Endodermal cell (in vitro differentiated cells): ENCODE results near the gene TGFBI. TPM values are rescaled to one million over a fixed set of nuclear protein-coding genes. Genes with fewer than 3 reads are reported as not detected.

ENCODE experiments used
- DNase-seq: peaks from one replicate; pipeline ENCODE4 v3.0.0-alpha.2; 2017
- H3K27ac ChIP-seq: 2 replicates; pipeline ENCODE4 v1.5.1; 2013; ENCODE audit warnings: mild to moderate bottlenecking, low read depth, low read length, moderate library complexity
- H3K27me3 ChIP-seq: 2 replicates; pipeline ENCODE4 v1.6.1; 2013; ENCODE audit warnings: mild to moderate bottlenecking, low read length, moderate library complexity; ENCODE audit not compliant: insufficient read depth, control insufficient read depth, poor library complexity, severe bottlenecking
- H3K36me3 ChIP-seq: 2 replicates; pipeline ENCODE4 v1.7.0; 2013; ENCODE audit warnings: mild to moderate bottlenecking, low read length, moderate library complexity; ENCODE audit not compliant: control insufficient read depth, insufficient read depth
- H3K4me1 ChIP-seq: one replicate; pipeline ENCODE4 v1.7.0; 2013; ENCODE audit warnings: low read length; ENCODE audit not compliant: control insufficient read depth, insufficient read depth
- H3K4me3 ChIP-seq: 2 replicates; pipeline ENCODE4 v1.5.1; 2013; ENCODE audit warnings: mild to moderate bottlenecking, low read length, moderate library complexity
- H3K9ac ChIP-seq: 2 replicates; pipeline ENCODE4 v1.6.1; 2013; ENCODE audit warnings: mild to moderate bottlenecking, low read length, moderate library complexity; ENCODE audit not compliant: poor library complexity, severe bottlenecking; ENCODE audit errors: extremely low read depth
- H3K9me3 ChIP-seq: 2 replicates; pipeline ENCODE4 v1.6.1; 2013; ENCODE audit warnings: mild to moderate bottlenecking, low read length, moderate library complexity; ENCODE audit not compliant: control insufficient read depth
- H3K27ac Mint-ChIP-seq: 2 replicates; pipeline ENCODE4 v1.8.0; 2020; ENCODE audit warnings: mixed read lengths
- H3K27me3 Mint-ChIP-seq: 2 replicates; pipeline ENCODE4 v1.8.0; 2021; ENCODE audit warnings: mild to moderate bottlenecking, mixed read lengths; ENCODE audit not compliant: insufficient read depth
- H3K36me3 Mint-ChIP-seq: 2 replicates; pipeline ENCODE4 v1.8.0; 2020; ENCODE audit warnings: low read depth, mixed read lengths
- H3K4me1 Mint-ChIP-seq: 2 replicates; pipeline ENCODE4 v1.8.0; 2020; ENCODE audit warnings: mixed read lengths
- H3K4me3 Mint-ChIP-seq: 2 replicates; pipeline ENCODE4 v1.8.0; 2020; ENCODE audit warnings: mild to moderate bottlenecking, moderate library complexity, mixed read lengths
- H3K9me3 Mint-ChIP-seq: 2 replicates; pipeline ENCODE4 v1.8.0; 2020; ENCODE audit warnings: mild to moderate bottlenecking, mixed read lengths
- WGBS, 2 experiments: methylation state at CpG; one replicate each; pipeline versions ENCODE4 v1.1.5 to v1.1.7; 2013; ENCODE audit warnings: missing lambda C conversion rate in 2 of 2, mixed read lengths in 1 of 2; ENCODE audit not compliant: insufficient coverage in 1 of 2, insufficient read length in 1 of 2; 5-methylcytosine and 5-hydroxymethylcytosine counted together
- total RNA-seq, 2 donors: library from RNA; stranded (reverse); fragmentation: NEBNext Ultra II Directional in 1 of 2; extraction: Animal tissue kit (Norgen Biotek cat#: 25700) in 1 of 2; gene quantifications; 2 replicates in 1 of 2; 3 replicates in 1 of 2; pipeline ENCODE4 v1.2.1, GENCODE V29; 2021
- TF ChIP-seq, protein P1 (sequence below): fragments of 200-600 bp; sonication (generic); conservative IDR thresholded peaks from 2 replicates; pipeline ENCODE4 v1.5.0; 2021; ENCODE audit warnings: antibody characterized with exemption, mild to moderate bottlenecking

Gene TGFBI
- total RNA-seq, 2 donors from 2014 or later = 2.8 to 4.9 TPM

GRCh38 chr5:136098176-136098575 is 69.4 kb downstream of the TGFBI start:
- WGBS, 2 experiments = 83% methylated on average over 4 of the region's 4 CpGs; no CpG with 5 or more reads in 1 of the 2 experiments
- peaks cover 1% of the 10 kb centered on the region for H3K27me3 Mint-ChIP-seq

GRCh38 chr5:136099870-136100269 is 71.1 kb downstream of the TGFBI start:
- no peaks in the 10 kb centered on the region for H3K9me3 Mint-ChIP-seq
- 79 to 100% methylated on average over 2 of the region's 3 CpGs for WGBS, 2 experiments
- no peak for DNase-seq
- Histone ChIP-seq H3K27ac (no peak overlapping the region), H3K9me3 (no peaks in the 10 kb centered on the region), H3K4me1 (peaks cover 14% of the 10 kb centered on the region), H3K36me3 (no peaks in the 10 kb centered on the region), H3K9ac (no peak overlapping the region), H3K4me3 (no peak overlapping the region), H3K27me3 (no peaks in the 10 kb centered on the region)
- H3K27me3 Mint-ChIP-seq = peaks cover 1% of the 10 kb centered on the region
- H3K27ac Mint-ChIP-seq = no peak overlapping the region
- H3K4me3 Mint-ChIP-seq = no peak overlapping the region
- H3K4me1 Mint-ChIP-seq = peaks cover 34% of the 10 kb centered on the region
- H3K36me3 Mint-ChIP-seq = no peaks in the 10 kb centered on the region
- TF ChIP-seq, protein P1, sequence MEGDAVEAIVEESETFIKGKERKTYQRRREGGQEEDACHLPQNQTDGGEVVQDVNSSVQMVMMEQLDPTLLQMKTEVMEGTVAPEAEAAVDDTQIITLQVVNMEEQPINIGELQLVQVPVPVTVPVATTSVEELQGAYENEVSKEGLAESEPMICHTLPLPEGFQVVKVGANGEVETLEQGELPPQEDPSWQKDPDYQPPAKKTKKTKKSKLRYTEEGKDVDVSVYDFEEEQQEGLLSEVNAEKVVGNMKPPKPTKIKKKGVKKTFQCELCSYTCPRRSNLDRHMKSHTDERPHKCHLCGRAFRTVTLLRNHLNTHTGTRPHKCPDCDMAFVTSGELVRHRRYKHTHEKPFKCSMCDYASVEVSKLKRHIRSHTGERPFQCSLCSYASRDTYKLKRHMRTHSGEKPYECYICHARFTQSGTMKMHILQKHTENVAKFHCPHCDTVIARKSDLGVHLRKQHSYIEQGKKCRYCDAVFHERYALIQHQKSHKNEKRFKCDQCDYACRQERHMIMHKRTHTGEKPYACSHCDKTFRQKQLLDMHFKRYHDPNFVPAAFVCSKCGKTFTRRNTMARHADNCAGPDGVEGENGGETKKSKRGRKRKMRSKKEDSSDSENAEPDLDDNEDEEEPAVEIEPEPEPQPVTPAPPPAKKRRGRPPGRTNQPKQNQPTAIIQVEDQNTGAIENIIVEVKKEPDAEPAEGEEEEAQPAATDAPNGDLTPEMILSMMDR = no peak

More at GRCh38 chr5:136098176-136098575, 69.4 kb downstream of the TGFBI start:
- Histone ChIP-seq H3K4me1 (no peaks in the 10 kb centered on the region), H3K36me3 (no peaks in the 10 kb centered on the region), H3K9ac (no peak overlapping the region), H3K27me3 (no peaks in the 10 kb centered on the region), H3K9me3 (no peaks in the 10 kb centered on the region), H3K27ac (no peak overlapping the region), H3K4me3 (no peak overlapping the region)
- Mint-ChIP-seq H3K36me3 (no peaks in the 10 kb centered on the region), H3K27ac (no peak overlapping the region), H3K4me3 (no peak overlapping the region), H3K4me1 (peaks cover 21% of the 10 kb centered on the region), H3K9me3 (no peaks in the 10 kb centered on the region)
- TF ChIP-seq, protein P1 = no peak
- peak; percentile 38 for DNase-seq

GRCh38 chr5:136101884-136102283 is 73.1 kb downstream of the TGFBI start:
- Mint-ChIP-seq H3K27ac (no peak overlapping the region), H3K4me1 (peaks cover 48% of the 10 kb centered on the region), H3K36me3 (no peaks in the 10 kb centered on the region), H3K4me3 (no peak overlapping the region), H3K9me3 (no peaks in the 10 kb centered on the region), H3K27me3 (no peaks in the 10 kb centered on the region)
- no peak overlapping the region for H3K9ac ChIP-seq
- H3K27ac ChIP-seq = no peak overlapping the region
- no peaks in the 10 kb centered on the region for H3K36me3 ChIP-seq
- TF ChIP-seq, protein P1 = no peak
- H3K4me3 ChIP-seq = no peak overlapping the region
- H3K4me1 ChIP-seq = peaks cover 24% of the 10 kb centered on the region
- no peaks in the 10 kb centered on the region for H3K27me3 ChIP-seq
- WGBS, 2 experiments = 80 to 100% methylated on average over 1 of the region's 1 CpG
- DNase-seq = no peak
- no peaks in the 10 kb centered on the region for H3K9me3 ChIP-seq
